A673 (cell line): ENCODE data around the gene C1orf210.

Source experiments
- EZH2 ChIP-seq: fragments of 200-600 bp; sonication (generic); IDR thresholded peaks from 2 replicates; pipeline ENCODE4 v1.6.1; 2017; ENCODE audit warnings: borderline replicate concordance, low read depth, mild to moderate bottlenecking, mixed read lengths, antibody characterized with exemption, low read length; ENCODE audit not compliant: poor library complexity, severe bottlenecking
- TF ChIP-seq, protein P1 (sequence below): fragments of 300-800, 200-600 bp; sonication (generic); conservative IDR thresholded peaks from 2 replicates; pipeline ENCODE4 v1.5.1; 2017; ENCODE audit warnings: low read depth, mild to moderate bottlenecking, antibody characterized with exemption, low read length, moderate library complexity, mixed read lengths

DNA sequence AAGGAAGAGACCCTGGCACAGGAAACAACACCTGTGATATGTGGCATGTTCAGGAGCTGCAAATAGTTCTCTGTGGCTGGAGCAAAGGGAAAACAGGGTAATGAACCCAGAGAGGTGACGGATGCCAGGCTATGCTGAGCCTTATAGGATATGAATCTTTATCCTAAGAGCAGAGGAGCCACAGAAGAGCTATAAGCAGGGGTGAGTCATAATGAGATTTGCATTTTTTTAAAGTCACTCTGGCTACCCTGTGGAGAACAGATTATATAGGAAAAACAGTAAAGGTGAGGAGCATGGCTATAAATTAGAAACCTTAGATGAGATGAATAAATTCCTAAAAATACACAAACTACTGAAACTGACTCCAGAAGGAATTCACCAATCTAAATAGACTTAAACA lies 39.4 kb upstream of the C1orf210 start:
- TF ChIP-seq, protein P1, sequence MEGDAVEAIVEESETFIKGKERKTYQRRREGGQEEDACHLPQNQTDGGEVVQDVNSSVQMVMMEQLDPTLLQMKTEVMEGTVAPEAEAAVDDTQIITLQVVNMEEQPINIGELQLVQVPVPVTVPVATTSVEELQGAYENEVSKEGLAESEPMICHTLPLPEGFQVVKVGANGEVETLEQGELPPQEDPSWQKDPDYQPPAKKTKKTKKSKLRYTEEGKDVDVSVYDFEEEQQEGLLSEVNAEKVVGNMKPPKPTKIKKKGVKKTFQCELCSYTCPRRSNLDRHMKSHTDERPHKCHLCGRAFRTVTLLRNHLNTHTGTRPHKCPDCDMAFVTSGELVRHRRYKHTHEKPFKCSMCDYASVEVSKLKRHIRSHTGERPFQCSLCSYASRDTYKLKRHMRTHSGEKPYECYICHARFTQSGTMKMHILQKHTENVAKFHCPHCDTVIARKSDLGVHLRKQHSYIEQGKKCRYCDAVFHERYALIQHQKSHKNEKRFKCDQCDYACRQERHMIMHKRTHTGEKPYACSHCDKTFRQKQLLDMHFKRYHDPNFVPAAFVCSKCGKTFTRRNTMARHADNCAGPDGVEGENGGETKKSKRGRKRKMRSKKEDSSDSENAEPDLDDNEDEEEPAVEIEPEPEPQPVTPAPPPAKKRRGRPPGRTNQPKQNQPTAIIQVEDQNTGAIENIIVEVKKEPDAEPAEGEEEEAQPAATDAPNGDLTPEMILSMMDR: no peak
- TF ChIP-seq EZH2: no peak
